ENCODE measurements around the gene MTURN.

MTURN gene

GRCh38 chr7:30136743-30137485 is 2.1 kb downstream of the MTURN start:
- no peak for DNase-seq

- no peak for DNase-seq
Observed at GRCh38 chr7:30139836-30140384, 5.1 kb downstream of the MTURN start.

- DNase-seq: no peak
Observed at GRCh38 chr7:30140456-30140855, 5.7 kb downstream of the MTURN start.

- DNase-seq: peak; percentile 40
Observed at GRCh38 chr7:30142710-30143109, 7.9 kb downstream of the MTURN start.

GRCh38 chr7:30143748-30144251 is 9.0 kb downstream of the MTURN start:
- peak; percentile 69 for DNase-seq

GRCh38 chr7:30144657-30145306 is 10.0 kb downstream of the MTURN start:
- DNase-seq: peak; percentile 16

GRCh38 chr7:30145426-30145970 is 10.7 kb downstream of the MTURN start:
- no peak for DNase-seq

- DNase-seq: peak; percentile 41
Observed at GRCh38 chr7:30146127-30146612, 11.4 kb downstream of the MTURN start.

- DNase-seq: no peak
Observed at GRCh38 chr7:30147223-30147622, 12.4 kb downstream of the MTURN start.

GRCh38 chr7:30147785-30148184 is 13.0 kb downstream of the MTURN start:
- no peak for DNase-seq

GRCh38 chr7:30148426-30148825 is 13.6 kb downstream of the MTURN start:
- no peak for DNase-seq

GRCh38 chr7:30148951-30149459 is 14.2 kb downstream of the MTURN start:
- no peak for DNase-seq

GRCh38 chr7:30149640-30150272 is 15.0 kb downstream of the MTURN start:
- DNase-seq: no peak

GRCh38 chr7:30150711-30151110 is 15.9 kb downstream of the MTURN start:
- DNase-seq: no peak

- no peak for DNase-seq
Observed at GRCh38 chr7:30154111-30154587, 19.4 kb downstream of the MTURN start.

GRCh38 chr7:30155481-30155880 is 20.7 kb downstream of the MTURN start:
- DNase-seq: no peak

- no peak for DNase-seq
Observed at GRCh38 chr7:30157204-30157603, 22.4 kb downstream of the MTURN start.

- no peak for DNase-seq
Observed at GRCh38 chr7:30159163-30159562, 24.4 kb downstream of the MTURN start.

GRCh38 chr7:30159698-30160143 is 24.9 kb downstream of the MTURN start:
- peak; percentile 68 for DNase-seq

- no peak for DNase-seq
Observed at GRCh38 chr7:30160329-30160728, 25.5 kb downstream of the MTURN start.

GRCh38 chr7:30162133-30162532 is 27.3 kb downstream of the MTURN start:
- DNase-seq: no peak

- DNase-seq: no peak
Observed at GRCh38 chr7:30162622-30163124, 27.9 kb downstream of the MTURN start.

Measured in DMS53 (cell line).